ENCODE measurements around the gene LEFTY1.

The LEFTY1 gene

GRCh38 chr1:225846331-225847310 is 42.3 kb downstream of the LEFTY1 start:
- TF ChIP-seq GATA2 (IDR thresholded peaks at IDR 0.05; ENCODE audit: low read depth, low read length) (no peak), GATA3 (IDR thresholded peaks at IDR 0.05; ENCODE audit: low read depth, low read length) (no peak)

DNA sequence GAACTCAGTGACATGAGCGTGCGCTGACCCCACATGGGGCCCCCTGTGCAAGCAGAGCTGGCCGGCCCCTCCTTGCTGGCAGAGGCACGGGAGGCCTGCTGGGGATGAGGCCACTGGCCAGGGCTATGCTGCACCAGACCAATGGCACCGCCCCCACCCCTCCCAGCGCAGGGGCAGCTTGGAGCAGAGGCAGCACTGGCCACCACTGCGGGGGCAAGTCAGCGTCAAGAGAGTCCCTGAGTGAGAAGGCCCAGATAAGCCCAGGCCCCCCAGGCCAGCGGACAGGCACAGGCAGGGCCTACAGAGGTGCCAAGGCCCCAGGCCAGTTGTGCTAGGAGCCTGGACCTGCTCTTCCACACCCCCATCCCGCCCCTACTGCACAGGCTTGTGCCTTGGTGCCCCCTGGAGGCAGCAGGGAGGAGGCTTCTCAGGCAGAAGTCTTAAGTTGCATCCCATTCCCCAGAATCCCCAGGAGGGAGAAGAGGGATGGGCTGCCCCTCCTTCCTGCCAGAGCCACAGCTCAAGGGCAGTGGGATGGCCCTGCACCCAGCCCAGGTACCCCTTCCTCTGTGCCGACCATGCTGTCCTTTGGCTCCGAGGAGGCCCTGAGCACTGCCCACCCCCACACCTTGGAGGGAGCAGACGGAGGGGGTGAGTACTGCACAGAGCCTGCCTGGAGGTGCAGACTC is 43.2 kb downstream of the LEFTY1 start:
- 0 out of 2 replicates have a peak, but pooled peaks have one; percentile 8 for TF ChIP-seq GATA2 (IDR thresholded peaks at IDR 0.05; ENCODE audit: low read depth, low read length)
- no peak for TF ChIP-seq GATA3 (IDR thresholded peaks at IDR 0.05; ENCODE audit: low read depth, low read length)

DNA sequence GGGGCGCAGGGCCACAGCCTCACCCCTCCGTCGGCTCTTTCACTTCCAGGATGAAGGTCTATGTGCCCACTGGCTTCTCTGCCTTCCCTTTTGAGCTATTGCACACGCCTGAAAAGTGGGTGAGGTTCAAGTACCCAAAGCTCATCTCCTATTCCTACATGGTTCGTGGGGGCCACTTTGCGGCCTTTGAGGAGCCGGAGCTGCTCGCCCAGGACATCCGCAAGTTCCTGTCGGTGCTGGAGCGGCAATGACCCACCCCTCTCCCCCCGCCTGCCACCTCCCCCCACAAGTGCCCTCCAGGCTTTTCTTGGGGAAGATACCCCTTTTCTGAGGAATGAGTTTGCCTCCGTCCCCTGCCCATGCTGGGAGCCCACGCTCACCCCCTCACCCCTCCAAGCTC is 43.8 kb downstream of the LEFTY1 start:
- TF ChIP-seq GATA2 (IDR thresholded peaks at IDR 0.05; ENCODE audit: low read depth, low read length) (no peak), GATA3 (IDR thresholded peaks at IDR 0.05; ENCODE audit: low read depth, low read length) (no peak)

- TF ChIP-seq GATA2 (IDR thresholded peaks at IDR 0.05; ENCODE audit: low read depth, low read length): no peak
- TF ChIP-seq GATA3 (IDR thresholded peaks at IDR 0.05; ENCODE audit: low read depth, low read length): no peak
These were observed 44.5 kb downstream of the LEFTY1 start for GRCh38 chr1:225844236-225845061.

DNA sequence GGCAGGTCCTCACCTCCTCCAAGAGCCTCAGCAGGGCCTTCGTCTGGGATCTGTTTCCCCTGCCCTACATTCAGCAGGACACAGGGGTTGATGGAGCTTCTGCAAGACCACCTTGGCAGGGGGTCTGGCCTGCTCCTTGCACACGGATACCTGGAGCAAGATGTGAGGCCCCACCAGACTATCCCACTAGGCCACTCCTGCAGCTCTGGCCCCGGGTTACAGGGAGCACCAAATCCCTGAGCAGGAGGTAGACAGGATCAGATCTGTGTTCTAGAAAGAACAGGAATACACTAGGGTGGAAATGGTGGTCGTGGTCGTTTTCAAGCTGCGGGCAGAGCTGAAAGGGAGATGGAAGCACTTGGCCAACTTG is 45.5 kb downstream of the LEFTY1 start:
- TF ChIP-seq GATA2 (IDR thresholded peaks at IDR 0.05; ENCODE audit: low read depth, low read length): no peak
- TF ChIP-seq GATA3 (IDR thresholded peaks at IDR 0.05; ENCODE audit: low read depth, low read length): no peak

DNA sequence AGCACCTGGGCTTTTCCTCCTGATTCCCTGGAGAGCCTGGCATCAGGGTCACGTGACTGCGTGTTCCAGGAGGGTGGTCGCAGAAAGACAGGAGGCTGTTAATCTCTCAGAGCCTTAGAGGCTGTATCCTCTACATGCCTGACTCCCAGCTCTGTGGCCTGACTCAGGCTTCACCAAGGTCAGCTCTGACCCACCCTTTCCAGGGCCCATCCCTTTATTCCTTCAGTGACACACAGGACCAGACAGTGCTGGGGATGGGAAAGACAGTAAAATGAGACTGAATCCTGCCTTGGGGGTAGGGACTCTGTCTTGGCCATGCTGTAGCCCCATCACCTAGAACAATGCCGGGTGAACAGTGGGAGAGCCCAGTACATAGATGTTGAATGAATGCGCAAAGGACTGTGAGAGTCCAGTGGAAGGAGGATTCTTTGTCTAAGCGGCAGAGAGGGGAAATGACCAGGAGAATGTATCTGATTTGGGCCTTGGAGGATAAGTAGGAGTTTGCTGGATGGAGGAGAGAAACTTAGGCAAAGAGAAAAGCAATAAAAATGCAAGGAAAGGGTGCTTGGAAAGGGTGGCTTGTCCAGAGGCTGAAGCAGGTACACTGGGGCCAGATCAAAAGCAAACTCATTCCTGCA is 46.0 kb downstream of the LEFTY1 start:
- no peak for TF ChIP-seq GATA3 (IDR thresholded peaks at IDR 0.05; ENCODE audit: low read depth, low read length)
- TF ChIP-seq GATA2 (IDR thresholded peaks at IDR 0.05; ENCODE audit: low read depth, low read length): no peak

DNA sequence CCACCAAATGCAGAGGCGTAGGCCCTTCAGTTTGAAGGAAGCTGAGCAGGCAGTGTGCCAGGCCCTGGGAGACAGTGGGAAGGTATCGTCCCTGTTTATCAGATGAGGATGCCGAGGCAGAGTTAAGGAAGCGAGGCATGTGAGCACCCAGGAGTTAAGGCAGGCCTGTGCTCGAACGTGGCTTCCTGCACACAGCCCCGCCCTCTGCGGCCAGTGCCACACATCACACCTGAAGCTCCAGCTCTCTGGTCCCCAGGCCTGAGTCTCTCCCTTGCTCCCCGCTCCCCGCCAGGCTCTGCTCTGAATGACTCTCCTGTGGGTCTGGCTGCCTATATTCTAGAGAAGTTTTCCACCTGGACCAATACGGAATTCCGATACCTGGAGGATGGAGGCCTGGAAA is 46.9 kb downstream of the LEFTY1 start:
- TF ChIP-seq GATA3 (IDR thresholded peaks at IDR 0.05; ENCODE audit: low read depth, low read length): no peak
- no peak for TF ChIP-seq GATA2 (IDR thresholded peaks at IDR 0.05; ENCODE audit: low read depth, low read length)

- TF ChIP-seq GATA2 (IDR thresholded peaks at IDR 0.05; ENCODE audit: low read depth, low read length): no peak
- no peak for TF ChIP-seq GATA3 (IDR thresholded peaks at IDR 0.05; ENCODE audit: low read depth, low read length)
These were observed 48.2 kb downstream of the LEFTY1 start for GRCh38 chr1:225840713-225841112.

DNA sequence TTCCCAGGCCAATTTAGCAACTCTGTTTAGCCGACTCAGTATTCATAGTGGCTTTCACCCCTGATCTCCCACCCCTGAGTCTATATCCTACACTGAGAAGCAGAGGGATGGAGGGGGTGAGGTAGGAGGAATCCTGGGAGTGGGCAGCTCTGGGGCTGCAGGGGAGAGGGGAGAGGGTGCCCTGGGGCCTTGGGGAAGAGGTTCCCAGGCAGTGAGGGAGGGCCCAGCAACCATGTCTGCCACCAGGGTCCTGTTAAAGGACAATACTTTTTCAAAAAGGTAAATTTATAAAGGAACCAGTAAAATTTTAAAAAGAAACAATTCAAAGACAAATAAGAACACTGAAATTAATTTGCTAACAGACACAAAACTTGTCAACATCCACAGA is 48.7 kb downstream of the LEFTY1 start:
- no peak for TF ChIP-seq GATA2 (IDR thresholded peaks at IDR 0.05; ENCODE audit: low read depth, low read length)
- TF ChIP-seq GATA3 (IDR thresholded peaks at IDR 0.05; ENCODE audit: low read depth, low read length): no peak

DNA sequence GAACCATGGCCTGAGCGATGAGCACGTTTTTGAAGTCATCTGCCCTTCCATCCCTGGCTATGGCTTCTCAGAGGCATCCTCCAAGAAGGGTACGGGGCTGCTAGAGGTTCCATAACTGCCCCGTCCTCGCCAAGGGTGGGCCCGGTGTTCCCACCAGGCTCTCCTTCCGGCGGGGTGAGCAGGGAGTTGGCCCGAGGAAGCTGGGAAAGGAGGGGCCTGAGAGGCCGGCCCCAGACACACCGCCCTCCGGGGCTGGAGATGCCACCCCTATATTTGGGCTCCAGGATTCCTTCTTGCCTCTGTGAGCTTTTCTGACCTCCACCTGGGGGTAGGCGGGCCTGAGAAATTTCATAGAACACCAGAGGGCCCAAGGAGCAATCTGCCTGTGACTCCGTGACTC is 50.2 kb downstream of the LEFTY1 start:
- no peak for TF ChIP-seq GATA2 (IDR thresholded peaks at IDR 0.05; ENCODE audit: low read depth, low read length)
- TF ChIP-seq GATA3 (IDR thresholded peaks at IDR 0.05; ENCODE audit: low read depth, low read length): no peak

Data from SH-SY5Y (cell line).